NCI-H748 (cell line): ENCODE measurements around the gene NR1H2.
"Not testable (repeated sequence)": the region's sequence is repeated elsewhere in the genome, so short reads cannot be mapped to it uniquely, and the experiment has no call there.

ENCODE experiments used
- DNase-seq: peaks from one replicate; lab custom pipeline; 2025; ENCODE audit not compliant: unreplicated experiment; lab: John Stamatoyannopoulos, UW

The NR1H2 gene

GRCh38 chr19:50376166-50377050, at the start of gene NR1H2:
Gene NR1H2, plus strand, starts transcription at chr19:50376457. Its CDS starts 1,149 bp downstream, at chr19:50377606.
- peak; percentile 99 for DNase-seq

GRCh38 chr19:50327013-50327412, 49.2 kb upstream of the NR1H2 start:
- no peak for DNase-seq

- DNase-seq = no peak
Measured at GRCh38 chr19:50327461-50328223, 48.6 kb upstream of the NR1H2 start.

- DNase-seq = peak; percentile 78
Measured at GRCh38 chr19:50328224-50328872, 47.9 kb upstream of the NR1H2 start.

- no peak for DNase-seq
Measured at GRCh38 chr19:50328873-50329145, 47.4 kb upstream of the NR1H2 start.

GRCh38 chr19:50329146-50329925, 46.9 kb upstream of the NR1H2 start, which contains the start of gene KCNC3:
Gene KCNC3, minus strand, starts transcription at chr19:50329377. Its CDS starts 295 bp downstream, at chr19:50329082.
- peak; percentile 100 for DNase-seq

GRCh38 chr19:50329926-50330294, 46.3 kb upstream of the NR1H2 start:
- DNase-seq = not testable (repeated sequence)

GRCh38 chr19:50330365-50331078, 45.7 kb upstream of the NR1H2 start:
- peak; percentile 94 for DNase-seq

- DNase-seq = peak; percentile 38
Measured at GRCh38 chr19:50331221-50331993, 44.9 kb upstream of the NR1H2 start.

- no peak for DNase-seq
Measured at GRCh38 chr19:50331994-50332243, 44.3 kb upstream of the NR1H2 start.

- no peak for DNase-seq
Measured at GRCh38 chr19:50332244-50333038, 43.8 kb upstream of the NR1H2 start.

- peak; percentile 98 for DNase-seq
Measured at GRCh38 chr19:50333235-50333736, 43.0 kb upstream of the NR1H2 start.

- peak; percentile 91 for DNase-seq
Measured at GRCh38 chr19:50333737-50334617, 42.3 kb upstream of the NR1H2 start.

- no peak for DNase-seq
Measured at GRCh38 chr19:50334741-50335421, 41.4 kb upstream of the NR1H2 start.

GRCh38 chr19:50337031-50337430, 39.2 kb upstream of the NR1H2 start:
- not testable (repeated sequence) for DNase-seq

GRCh38 chr19:50340331-50340730, 35.9 kb upstream of the NR1H2 start:
- no peak for DNase-seq

GRCh38 chr19:50341091-50341564, 35.1 kb upstream of the NR1H2 start:
- no peak for DNase-seq
